NCI-H1436 (cell line): Measurements from ENCODE around the gene MARF1.
"Not testable (repeated sequence)": the region's sequence is repeated elsewhere in the genome, so short reads cannot be mapped to it uniquely, and the experiment has no call there.

Source experiments
- DNase-seq: peaks from one replicate; lab custom pipeline; 2025; lab: John Stamatoyannopoulos, UW

The MARF1 gene

DNA sequence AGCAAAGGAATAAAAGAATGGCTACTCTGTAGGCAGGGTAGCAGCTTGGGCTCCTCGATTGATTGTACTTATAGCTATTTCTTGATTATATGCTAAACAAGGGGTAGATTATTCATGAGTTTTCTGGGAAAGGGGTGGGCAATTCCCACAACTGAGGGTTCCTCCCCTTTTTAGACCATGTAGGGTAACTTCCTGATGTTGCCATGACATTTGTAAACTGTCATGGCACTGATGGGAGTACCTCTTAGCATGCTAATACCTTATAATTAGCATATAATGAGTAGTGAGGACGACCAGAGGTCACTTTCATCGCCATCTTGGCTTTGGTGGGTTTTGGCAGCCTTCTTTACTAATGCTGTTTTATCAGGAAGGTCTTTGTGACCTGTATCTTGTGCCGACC lies 72.3 kb downstream of the MARF1 start:
- not testable (repeated sequence) for DNase-seq

DNA sequence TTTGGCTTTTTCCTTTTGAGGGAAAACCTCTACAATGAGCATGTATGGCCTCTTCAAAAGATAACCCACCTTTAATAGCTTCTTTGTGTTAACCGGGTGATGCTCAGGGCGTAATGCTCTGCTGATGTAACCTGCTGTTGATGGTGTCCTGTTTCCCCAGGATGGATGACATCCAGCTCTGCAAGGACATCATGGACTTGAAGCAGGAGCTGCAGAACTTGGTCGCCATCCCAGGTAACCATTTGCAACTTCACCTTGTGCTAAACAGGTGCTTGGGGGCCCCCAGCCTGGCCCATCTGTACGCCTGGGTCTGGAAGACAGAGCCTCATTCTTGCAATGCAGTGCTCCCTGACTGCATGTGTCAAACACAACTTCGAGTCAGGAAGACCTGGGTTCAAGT lies 75.1 kb downstream of the MARF1 start:
- no peak for DNase-seq

- no peak for DNase-seq
Observed at GRCh38 chr16:15566095-15566494, 76.9 kb downstream of the MARF1 start.

DNA sequence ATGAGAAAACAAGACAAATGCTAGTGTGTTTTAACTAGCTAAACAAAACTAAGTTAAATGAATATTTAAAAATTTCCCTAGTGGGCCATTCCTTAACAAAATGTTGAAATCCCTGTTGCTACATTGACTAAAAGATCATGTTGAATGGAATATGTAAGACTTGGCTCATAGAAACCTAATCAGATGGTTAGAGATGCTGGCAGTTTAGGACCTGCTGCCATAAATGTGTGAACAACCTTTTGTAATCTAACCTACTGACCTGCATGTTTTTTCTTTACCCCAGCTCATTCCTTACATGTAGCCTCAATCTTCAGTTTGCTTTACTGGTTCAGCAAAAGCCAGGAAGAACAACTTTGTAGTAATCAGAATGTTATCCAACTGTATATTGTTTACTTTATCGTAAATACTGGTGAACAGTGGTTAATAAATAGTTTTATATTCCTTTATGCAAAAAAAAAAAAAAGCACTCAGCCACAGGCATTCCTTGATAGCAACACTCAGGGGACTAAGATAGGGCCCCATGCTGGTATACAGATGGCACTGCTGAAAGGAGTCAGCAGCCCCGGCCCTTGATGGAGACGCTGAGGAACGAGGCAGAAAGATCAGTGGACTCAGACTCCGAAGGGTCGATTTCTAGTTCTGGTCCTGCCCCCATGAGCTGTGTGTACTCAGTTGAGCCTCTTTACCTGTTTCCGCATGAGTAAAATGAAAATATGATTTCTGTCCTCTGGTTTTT lies 78.2 kb downstream of the MARF1 start:
- DNase-seq: no peak

GRCh38 chr16:15559176-15559575 lies 83.8 kb downstream of the MARF1 start:
- DNase-seq: no peak

- no peak for DNase-seq
Observed at GRCh38 chr16:15557258-15557657, 85.7 kb downstream of the MARF1 start.

DNA sequence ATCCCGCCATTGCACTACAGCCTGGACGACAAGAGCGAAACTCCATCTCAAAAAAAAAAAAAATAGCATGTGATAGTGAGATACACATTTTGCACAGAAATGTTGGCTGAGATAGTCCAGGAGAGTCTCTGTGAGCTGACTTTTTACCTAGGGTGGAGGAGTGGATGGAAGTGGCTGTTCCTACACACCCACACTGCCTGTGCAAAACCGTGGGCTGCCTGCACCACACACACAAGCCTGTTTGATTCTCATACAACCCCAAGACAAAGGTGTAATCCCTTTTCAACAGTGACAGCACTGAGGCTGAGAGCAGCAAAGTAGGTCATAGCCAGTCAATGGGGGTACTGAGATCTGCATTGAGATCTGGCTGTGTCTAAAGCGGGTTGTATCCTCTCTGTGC lies 86.8 kb downstream of the MARF1 start:
- no peak for DNase-seq

DNA sequence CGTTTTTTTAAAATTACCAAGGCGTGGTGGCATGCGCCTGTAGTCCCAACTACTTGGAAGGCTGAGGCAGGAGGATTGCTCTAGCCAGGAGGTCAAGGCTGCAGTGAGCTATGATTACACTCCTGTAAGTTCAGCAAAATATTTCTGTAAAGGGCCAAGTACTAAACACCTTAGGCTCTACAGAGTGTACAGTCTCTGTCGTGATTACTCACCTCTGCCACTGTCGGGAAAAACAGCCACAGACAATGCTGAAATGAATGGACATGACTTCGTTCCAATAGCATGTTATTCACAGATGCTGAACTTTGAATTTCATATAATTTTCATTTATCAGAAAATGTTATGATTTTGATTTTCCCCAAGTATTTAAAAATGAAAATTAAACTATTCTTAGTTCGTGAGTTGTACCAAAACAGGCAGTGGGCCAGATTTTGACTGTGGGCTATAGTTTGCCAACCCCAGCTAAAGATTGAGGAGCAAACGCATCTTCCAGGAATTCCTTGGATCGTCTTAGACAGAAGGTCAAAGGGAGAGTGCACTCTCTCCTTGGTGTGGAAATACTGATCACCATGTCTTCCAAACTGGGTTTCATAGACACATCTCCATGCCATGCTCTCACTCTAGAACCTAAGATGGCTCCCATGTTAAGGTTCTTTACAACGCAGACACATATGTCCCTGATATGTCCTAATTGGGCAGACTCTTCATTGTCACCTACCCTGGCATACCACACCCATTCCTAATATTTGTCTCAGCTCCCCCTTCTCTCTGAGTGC lies 89.5 kb downstream of the MARF1 start:
- DNase-seq: no peak

GRCh38 chr16:15552507-15552906 lies 90.4 kb downstream of the MARF1 start:
- DNase-seq: no peak

DNA sequence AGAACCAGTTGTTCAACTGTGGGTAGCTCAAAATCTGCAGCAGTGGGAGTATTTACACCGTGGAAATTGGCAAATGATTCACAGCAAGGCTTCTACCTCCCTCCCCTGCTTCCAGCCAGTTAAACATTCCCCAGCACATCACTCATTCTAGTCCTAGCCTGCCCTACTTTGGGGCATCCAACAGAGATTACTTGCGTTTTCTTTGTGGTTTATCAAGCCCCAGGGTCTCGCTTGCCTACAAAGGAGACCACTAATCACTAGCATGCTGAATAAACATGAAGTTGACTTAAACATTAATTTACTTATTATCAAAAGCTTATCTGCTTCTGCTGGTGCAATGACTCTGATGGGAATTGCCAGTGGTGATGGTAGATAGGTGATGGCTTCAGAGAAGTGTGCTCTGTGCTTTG lies 94.5 kb downstream of the MARF1 start:
- DNase-seq: no peak

DNA sequence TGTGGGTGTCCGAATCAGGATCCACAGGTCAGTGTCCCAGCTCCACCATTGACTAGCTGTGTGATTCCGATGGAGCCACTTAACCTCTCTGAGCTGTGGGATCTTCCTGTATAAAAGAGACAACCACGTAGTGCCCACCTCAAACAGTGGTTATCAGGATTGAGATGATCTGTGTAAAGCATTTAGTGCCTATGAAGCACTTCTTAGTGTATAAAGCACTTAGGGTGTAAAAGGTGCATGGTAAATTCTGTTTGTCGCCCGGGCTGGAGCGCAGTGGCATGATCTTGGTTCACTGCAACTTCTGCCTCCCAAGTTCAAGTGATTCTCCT lies 95.2 kb downstream of the MARF1 start:
- no peak for DNase-seq

- not testable (repeated sequence) for DNase-seq
Observed at GRCh38 chr16:15547072-15547767, 95.7 kb downstream of the MARF1 start.

GRCh38 chr16:15545544-15545943 lies 97.4 kb downstream of the MARF1 start:
- DNase-seq: no peak

DNA sequence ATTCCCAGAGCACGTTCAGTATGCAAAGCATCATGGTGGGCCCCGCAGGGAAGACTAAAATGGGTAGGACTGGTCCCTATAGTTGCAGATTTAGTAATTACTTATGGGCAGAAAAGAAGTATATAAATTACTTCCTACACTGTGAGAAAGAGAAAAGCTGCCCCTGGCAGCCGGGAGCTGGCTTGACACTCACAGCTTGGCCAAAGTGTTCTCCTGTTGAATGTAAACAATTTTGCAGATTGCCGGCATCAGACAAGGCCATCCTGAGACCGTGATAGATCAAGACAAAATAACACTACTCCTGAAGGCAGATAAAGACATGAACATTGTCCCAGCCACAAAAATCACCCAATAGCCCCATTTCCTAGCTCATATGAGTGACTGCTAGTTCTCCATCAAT lies 98.5 kb downstream of the MARF1 start:
- DNase-seq: no peak
